Chondrocyte (in vitro differentiated cells): ENCODE results near the gene CREB3L2. TPM values are rescaled to one million over a fixed set of nuclear protein-coding genes. Genes with fewer than 3 reads are reported as not detected.

Experiments used
- DNase-seq: peaks from one replicate; pipeline ENCODE4 v3.0.0; 2021; ENCODE audit warnings: mixed read lengths, low spot score
- H3K27ac Mint-ChIP-seq: one replicate; pipeline ENCODE4 v1.8.0; 2021; ENCODE audit warnings: mild to moderate bottlenecking, moderate library complexity, mixed read lengths; ENCODE audit not compliant: unreplicated experiment
- H3K27me3 Mint-ChIP-seq: 2 replicates; pipeline ENCODE4 v1.8.0; 2021; ENCODE audit warnings: low read depth, mixed read lengths
- H3K36me3 Mint-ChIP-seq: 2 replicates; pipeline ENCODE4 v1.8.0; 2021; ENCODE audit warnings: low read depth, mixed read lengths
- H3K4me1 Mint-ChIP-seq: 2 replicates; pipeline ENCODE4 v1.8.0; 2021; ENCODE audit warnings: low read depth, mild to moderate bottlenecking, mixed read lengths
- H3K4me3 Mint-ChIP-seq: one replicate; pipeline ENCODE4 v1.8.0; 2021; ENCODE audit warnings: mild to moderate bottlenecking, moderate library complexity, mixed read lengths; ENCODE audit not compliant: unreplicated experiment
- H3K9me3 Mint-ChIP-seq: 2 replicates; pipeline ENCODE4 v1.8.0; 2021; ENCODE audit warnings: low read depth, mixed read lengths
- CTCF ChIP-seq: fragments of 200-600 bp; sonication (generic); IDR thresholded peaks from 2 replicates; pipeline ENCODE4 v1.5.0; 2021; ENCODE audit warnings: antibody characterized with exemption, mild to moderate bottlenecking, moderate library complexity
- total RNA-seq: library from RNA; stranded (reverse); gene quantifications from 3 replicates; pipeline ENCODE4 v1.2.1, GENCODE V29; 2021

Gene CREB3L2
- total RNA-seq, 1 donor from 2014 or later, result 217 TPM

GRCh38 chr7:137870078-137870477, 131.8 kb downstream of the CREB3L2 start:
- Mint-ChIP-seq H3K27ac (no peak overlapping the region), H3K4me1 (peaks cover 49% of the 10 kb centered on the region), H3K36me3 (peaks cover 62% of the 10 kb centered on the region), H3K27me3 (no peaks in the 10 kb centered on the region), H3K9me3 (peaks cover 18% of the 10 kb centered on the region), H3K4me3 (no peak overlapping the region)
- no peak for TF ChIP-seq CTCF
- no peak for DNase-seq

- peaks cover 18% of the 10 kb centered on the region for H3K9me3 Mint-ChIP-seq
- H3K27me3 Mint-ChIP-seq, result no peaks in the 10 kb centered on the region
- H3K36me3 Mint-ChIP-seq, result peaks cover 65% of the 10 kb centered on the region
- no peak overlapping the region for H3K4me3 Mint-ChIP-seq
- H3K27ac Mint-ChIP-seq, result no peak overlapping the region
- peaks cover 41% of the 10 kb centered on the region for H3K4me1 Mint-ChIP-seq
- TF ChIP-seq CTCF, result no peak
- no peak for DNase-seq
These were observed 132.6 kb downstream of the CREB3L2 start for GRCh38 chr7:137869260-137869659.

DNA sequence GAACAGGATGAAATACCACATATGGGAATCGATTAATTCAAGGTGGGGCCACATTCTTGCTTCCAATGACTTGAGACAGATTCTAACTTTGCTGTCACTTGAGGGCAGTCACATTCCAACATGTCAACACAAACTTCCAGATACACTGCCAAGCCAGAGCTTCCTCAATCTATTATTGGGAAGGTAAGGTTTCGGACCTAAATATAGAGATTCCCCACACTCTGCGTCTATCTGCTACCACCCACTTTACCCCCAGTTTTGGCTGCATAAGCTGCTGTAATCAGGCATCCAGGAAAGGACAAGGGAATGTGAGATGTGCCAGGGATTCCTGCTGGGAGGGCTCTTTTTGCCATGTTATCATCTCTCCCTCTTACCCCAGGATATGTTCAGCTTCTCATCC, 134.6 kb downstream of the CREB3L2 start:
- no peaks in the 10 kb centered on the region for H3K27me3 Mint-ChIP-seq
- H3K27ac Mint-ChIP-seq, result no peak overlapping the region
- H3K4me1 Mint-ChIP-seq, result peaks cover 29% of the 10 kb centered on the region
- H3K4me3 Mint-ChIP-seq, result no peak overlapping the region
- no peak for DNase-seq
- peaks cover 18% of the 10 kb centered on the region for H3K9me3 Mint-ChIP-seq
- no peak for TF ChIP-seq CTCF
- H3K36me3 Mint-ChIP-seq, result peaks cover 68% of the 10 kb centered on the region

- Mint-ChIP-seq H3K4me1 (peaks cover 19% of the 10 kb centered on the region), H3K27ac (no peak overlapping the region), H3K4me3 (no peak overlapping the region), H3K27me3 (no peaks in the 10 kb centered on the region), H3K36me3 (peaks cover 65% of the 10 kb centered on the region), H3K9me3 (peaks cover 18% of the 10 kb centered on the region)
- TF ChIP-seq CTCF, result no peak
- DNase-seq, result no peak
These were observed 136.1 kb downstream of the CREB3L2 start for GRCh38 chr7:137865764-137866163.

DNA sequence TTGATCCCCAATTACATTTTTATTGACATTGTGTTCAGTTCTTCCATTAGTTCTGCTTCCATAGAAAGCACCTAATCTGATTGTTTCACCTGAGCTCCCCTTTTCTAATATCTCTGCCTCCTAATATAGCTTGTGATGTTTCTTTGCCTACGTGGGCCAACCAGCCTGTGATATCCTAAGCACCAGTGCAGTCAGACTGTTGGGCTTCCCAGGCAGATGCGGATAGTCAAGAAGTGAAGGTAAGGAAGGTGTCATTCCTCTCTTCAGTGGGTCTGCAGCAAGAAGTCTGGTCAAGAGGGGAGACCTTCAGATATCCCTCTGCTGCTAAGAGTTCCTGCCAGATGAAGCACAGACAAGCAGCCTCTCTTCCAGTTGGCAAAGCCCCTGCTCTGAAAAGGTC, 138.9 kb downstream of the CREB3L2 start:
- Mint-ChIP-seq H3K36me3 (peaks cover 59% of the 10 kb centered on the region), H3K27ac (peak overlapping the region; percentile 13), H3K4me1 (peaks cover 14% of the 10 kb centered on the region), H3K9me3 (peaks cover 14% of the 10 kb centered on the region), H3K27me3 (no peaks in the 10 kb centered on the region), H3K4me3 (no peak overlapping the region)
- no peak for DNase-seq
- TF ChIP-seq CTCF, result no peak
